A549 treated with GW870086 at 1 μM for 4 hours (cell line): Measurements from ENCODE around the gene BARD1. TPM values are rescaled to one million over a fixed set of nuclear protein-coding genes. Genes with fewer than 3 reads are reported as not detected.

Experiments used
- total RNA-seq: library from RNA; stranded (reverse); fragments of 200-300 nt; extraction: Qiagen RNA extraction; gene quantifications from 5 replicates; pipeline ENCODE4 v1.2.3, GENCODE V29; 2022; ENCODE audit warnings: low read depth

The BARD1 gene
- total RNA-seq: 5.1 to 7.6 TPM (median 5.8 TPM) in 5 replicates

DNA sequence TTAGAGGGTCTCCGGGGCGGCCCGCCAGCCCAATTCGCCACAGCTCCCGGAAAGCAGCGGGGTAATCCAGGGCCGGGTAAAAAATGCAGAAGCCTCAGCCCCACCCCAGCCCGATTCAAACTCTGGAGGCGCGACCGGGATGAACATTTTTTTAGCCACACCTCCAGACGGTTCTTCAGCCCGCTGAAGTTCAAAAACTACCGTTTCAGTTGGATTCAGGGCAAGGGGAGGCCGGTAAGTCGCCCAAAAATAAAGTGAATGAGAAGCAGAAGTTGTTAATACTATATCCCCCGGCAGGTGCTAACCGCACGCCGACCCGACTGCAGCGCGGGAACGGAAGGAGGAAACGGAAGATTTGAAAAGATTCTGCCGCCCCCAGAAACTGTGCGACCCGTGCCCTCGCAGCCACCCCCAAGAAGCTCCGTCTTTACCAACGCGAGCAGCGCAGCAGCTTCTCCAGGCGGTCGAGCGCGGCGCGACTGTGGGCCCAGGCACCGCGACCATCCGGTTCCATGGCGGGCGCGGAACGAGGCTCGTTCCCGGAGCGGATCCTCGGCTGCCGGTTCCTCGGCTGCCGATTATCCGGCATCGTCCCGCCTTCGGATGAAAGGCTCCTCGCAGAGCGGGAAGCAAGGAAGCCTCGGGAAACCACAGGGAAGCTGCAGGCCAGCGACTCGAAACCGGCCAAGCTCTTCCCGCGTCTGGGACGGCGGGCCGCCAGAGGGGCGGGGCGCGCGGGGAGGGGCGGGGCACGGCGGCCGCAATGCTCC is at the start of gene BARD1:
Gene BARD1, minus strand, starts transcription at position 703 of the 770 bp plus-strand sequence. Its CDS starts 114 bp downstream, at position 589.

